Hematopoietic multipotent progenitor cell treated with erythropoietin and hydrocortisone succinate and interleukin-3 and kit ligand, for 6 days (in vitro differentiated cells): Measurements from ENCODE around the gene OR52I2.

Experiments
- DNase-seq: peaks from one replicate; pipeline ENCODE4 v3.0.0-alpha.2; 2015

Gene OR52I2

GRCh38 chr11:4610258-4610935 lies 28.9 kb downstream of the OR52I2 start:
- DNase-seq = no peak

DNA sequence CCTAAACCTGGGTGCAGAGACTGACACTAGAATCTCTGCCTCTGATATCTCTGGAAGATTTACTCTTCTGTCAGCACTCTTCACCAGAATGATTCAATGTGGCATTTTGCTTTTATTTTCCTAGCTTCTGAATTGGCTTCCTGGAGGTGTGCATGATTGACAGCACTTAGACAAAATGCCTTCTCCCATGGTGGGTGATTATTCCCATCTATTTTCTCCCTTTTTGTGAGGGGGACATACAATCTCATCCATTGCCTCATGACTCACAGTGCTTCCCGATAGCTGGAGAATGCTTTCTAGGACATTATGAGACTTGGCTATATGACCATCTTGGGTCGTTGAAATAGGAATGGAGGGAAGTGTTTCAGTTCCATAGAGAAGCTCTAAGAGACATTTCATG lies 30.4 kb downstream of the OR52I2 start:
- no peak for DNase-seq

DNA sequence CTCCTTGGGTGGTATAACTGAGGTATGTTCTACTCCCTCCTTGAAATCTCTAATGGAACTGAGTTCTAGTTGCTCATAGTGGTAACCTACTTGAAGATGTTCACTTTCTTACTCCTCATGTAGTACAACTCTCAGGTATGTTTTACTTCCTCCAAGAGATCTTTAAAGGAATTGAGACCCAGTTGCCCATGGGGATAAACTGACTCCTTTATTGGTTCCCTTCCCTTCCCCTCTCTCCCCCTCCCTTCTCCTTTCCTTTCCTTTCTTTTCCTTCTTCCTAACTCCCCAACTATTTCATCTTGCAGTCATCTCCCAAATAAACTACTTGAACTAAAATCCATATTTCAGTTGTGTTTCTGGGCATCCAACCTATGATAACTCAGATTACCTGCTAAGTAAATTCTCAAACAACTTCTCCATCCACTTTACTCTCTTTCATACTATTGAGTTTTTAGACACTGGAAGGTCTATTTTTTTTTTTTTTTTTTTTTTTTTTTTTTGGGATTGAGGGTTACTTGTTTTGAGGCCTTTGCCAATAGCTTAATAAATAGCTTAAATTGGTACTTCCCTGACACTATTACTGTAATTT lies 34.4 kb downstream of the OR52I2 start:
- no peak for DNase-seq

GRCh38 chr11:4619514-4619913 lies 38.0 kb downstream of the OR52I2 start:
- DNase-seq = no peak

- DNase-seq = peak; percentile 92
These were observed 44.9 kb downstream of the OR52I2 start for GRCh38 chr11:4626207-4627099.

DNA sequence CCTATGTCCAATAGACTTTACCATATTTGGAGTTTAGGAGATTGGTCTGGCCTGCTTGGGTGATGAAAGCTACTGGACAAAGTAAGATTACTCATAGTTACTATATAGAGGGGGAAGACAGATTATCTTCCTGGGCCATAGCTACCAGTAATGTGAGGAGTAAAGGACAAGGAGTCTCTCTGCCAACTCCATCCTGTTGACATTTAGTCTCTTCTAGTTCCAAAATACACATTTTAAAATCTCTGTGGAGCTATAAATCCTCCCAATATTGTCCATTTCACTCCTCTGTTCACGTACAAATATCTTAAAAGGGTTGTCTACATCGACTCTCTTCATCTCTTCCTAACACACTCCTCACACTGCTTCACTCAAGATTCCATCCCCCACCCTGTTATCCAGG lies 54.6 kb downstream of the OR52I2 start:
- no peak for DNase-seq

- DNase-seq = peak; percentile 84
These were observed 55.6 kb downstream of the OR52I2 start, which contains the start of gene OR51D1 for GRCh38 chr11:4636962-4637661. OR51D1 (plus strand) TSS chr11:4637477; CDS start chr11:4639791, 2,314 bp downstream.

DNA sequence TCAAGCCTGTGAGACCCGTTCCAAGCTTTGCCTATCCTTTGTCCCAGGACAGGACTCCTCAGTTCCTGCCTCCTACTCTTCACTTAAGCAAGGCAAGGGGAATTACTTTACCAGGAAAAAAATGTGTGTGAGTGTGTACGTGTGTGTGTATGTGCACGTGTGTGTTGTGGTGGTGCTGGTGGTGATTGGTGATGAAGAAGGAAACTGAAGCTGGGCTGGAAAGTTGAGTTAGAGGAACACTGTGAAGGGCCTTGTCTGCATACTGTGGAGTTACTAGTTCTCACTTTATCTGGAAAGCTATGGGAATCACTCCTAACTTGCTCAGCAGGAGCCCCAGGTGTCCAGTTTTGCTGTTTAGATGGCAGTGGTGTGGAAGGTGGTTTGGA lies 56.1 kb downstream of the OR52I2 start:
- no peak for DNase-seq

- DNase-seq = no peak
These were observed 58.4 kb downstream of the OR52I2 start for GRCh38 chr11:4639931-4640330.

- no peak for DNase-seq
These were observed 60.0 kb downstream of the OR52I2 start for GRCh38 chr11:4641501-4641900.

- DNase-seq = no peak
These were observed 60.5 kb downstream of the OR52I2 start for GRCh38 chr11:4642043-4642442.
